Kidney (tissue), 14 donors: ENCODE data around the gene WDR38. TPM values are rescaled to one million over a fixed set of nuclear protein-coding genes. Genes with fewer than 3 reads are reported as not detected.

Source experiments
- DNase-seq, 5 donors: peaks; one replicate each; pipeline ENCODE4 v3.0.0-alpha.2; 2013 to 2020
- FAIRE-seq: peaks from 2 replicates; lab custom pipeline; 2012; peaks lifted over from hg19 to GRCh38; lab: Jason Lieb, UNC
- H3K27ac ChIP-seq, 2 donors: one replicate each; pipeline ENCODE4 v1.7.0; 2013; ENCODE audit warnings: low read depth in 2 of 2, low read length in 2 of 2, inconsistent platforms in 1 of 2
- H3K27me3 ChIP-seq: one replicate; pipeline ENCODE4 v1.7.1; 2013; ENCODE audit warnings: low read length, inconsistent platforms; ENCODE audit not compliant: control insufficient read depth, insufficient read depth
- H3K36me3 ChIP-seq, 3 donors: one replicate each; pipeline versions ENCODE4 v1.7.0 to v1.7.1; 2013; ENCODE audit warnings: low read length in 3 of 3, control low read depth in 1 of 3, inconsistent platforms in 1 of 3; ENCODE audit not compliant: insufficient read depth in 3 of 3, control insufficient read depth in 2 of 3
- H3K4me1 ChIP-seq, 3 donors: one replicate each; pipeline versions ENCODE4 v1.7.0 to v1.7.1; 2013; ENCODE audit warnings: low read length in 3 of 3, inconsistent platforms in 1 of 3, low read depth in 1 of 3; ENCODE audit not compliant: control insufficient read depth in 2 of 3, insufficient read depth in 2 of 3
- H3K4me3 ChIP-seq, 3 donors: one replicate each; pipeline versions ENCODE4 v1.7.0 to v1.8.1; 2013; ENCODE audit warnings: low read length in 3 of 3, control low read depth in 1 of 3, inconsistent platforms in 1 of 3
- H3K9ac ChIP-seq, 3 donors: one replicate each; pipeline versions ENCODE4 v1.7.0 to v1.7.1; 2013; ENCODE audit warnings: low read length in 3 of 3, control low read depth in 1 of 3, inconsistent platforms in 1 of 3
- H3K9me3 ChIP-seq, 3 donors: one replicate each; pipeline versions ENCODE4 v1.7.0 to v1.7.1; 2013; ENCODE audit warnings: low read length in 3 of 3, control low read depth in 1 of 3, inconsistent platforms in 1 of 3; ENCODE audit not compliant: control insufficient read depth in 2 of 3, insufficient read depth in 1 of 3
- CTCF ChIP-seq: IDR thresholded peaks from 3 replicates; pipeline ENCODE4 v1.5.1; 2012; ENCODE audit warnings: mild to moderate bottlenecking, moderate library complexity, borderline replicate concordance; ENCODE audit not compliant: insufficient read depth; ENCODE audit errors: extremely low read depth
- intact Hi-C: fragments of 100-400 bp; cut with DNase I; formaldehyde crosslinking; loops from one replicate; pipeline ENCODE4 v1.11.1; 2022
- polyA plus RNA-seq: library from polyadenylated mRNA; stranded (reverse); fragments of 350-450 nt; fragmentation: Illumina TruSeq; extraction: RNeasy Lipid Tissue Mini Kit (QIAGEN cat#74804); gene quantifications from one replicate; pipeline ENCODE4 v1.2.3, GENCODE V29; 2014; ENCODE audit warnings: low read depth, low replicate concordance; ENCODE audit not compliant: insufficient read depth
- total RNA-seq: library from RNA; stranded (reverse); fragmentation: NEBNext Ultra II Directional; extraction: Animal tissue kit (Norgen Biotek cat#: 25700); gene quantifications from one replicate; pipeline ENCODE4 v1.2.1, GENCODE V29; 2021
- donor health status: control.
- donor health status: control.
- donor health status: control.
- donor health status: control.
- donor health status: control.
- donor health status: DM: yes; HTN: yes; CAD: no.
- donor health status: Normal renal cell carcinoma (clear cell type).

WDR38 gene
- total and polyA plus RNA-seq, 2 donors from 2014 or later = 0.31 TPM; not detected in 1

GRCh38 chr9:124818431-124819281 is 34.6 kb upstream of the WDR38 start:
- no peak for FAIRE-seq
- no peak overlapping the region for H3K4me3 ChIP-seq
- H3K4me1 ChIP-seq = no peaks in the 10 kb centered on the region
- H3K27me3 ChIP-seq = no peaks in the 10 kb centered on the region
- no peaks in the 10 kb centered on the region for H3K9me3 ChIP-seq
- TF ChIP-seq CTCF = no peak
- peak in 1 of 5 donors; percentile 27 for DNase-seq
- H3K36me3 ChIP-seq = no peaks in the 10 kb centered on the region
- intact Hi-C loops = no loop called here
- H3K9ac ChIP-seq = no peak overlapping the region
- H3K27ac ChIP-seq = no peak overlapping the region

GRCh38 chr9:124820698-124821623 is 32.3 kb upstream of the WDR38 start:
- no peak for TF ChIP-seq CTCF
- H3K9ac ChIP-seq = no peak overlapping the region
- H3K4me3 ChIP-seq = no peak overlapping the region
- H3K4me1 ChIP-seq = no peaks in the 10 kb centered on the region
- FAIRE-seq (no peak), DNase-seq (peak in 1 of 5 donors; percentile 19)
- H3K9me3 ChIP-seq = no peaks in the 10 kb centered on the region
- H3K36me3 ChIP-seq = no peaks in the 10 kb centered on the region
- intact Hi-C loops = no loop called here
- H3K27ac ChIP-seq = no peak overlapping the region
- H3K27me3 ChIP-seq = no peaks in the 10 kb centered on the region

- TF ChIP-seq CTCF = no peak
- DNase-seq = no peak
- Histone ChIP-seq H3K9ac (no peak overlapping the region), H3K36me3 (no peaks in the 10 kb centered on the region), H3K27ac (no peak overlapping the region), H3K4me1 (peaks cover 0 to 3% (median 0%) of the 10 kb centered on the region in 3 donors), H3K4me3 (no peak overlapping the region), H3K9me3 (no peaks in the 10 kb centered on the region), H3K27me3 (no peaks in the 10 kb centered on the region)
- intact Hi-C loops = no loop called here
- no peak for FAIRE-seq
These were observed 24.5 kb upstream of the WDR38 start for GRCh38 chr9:124828489-124829333.
